Natural killer cell (primary cell): ENCODE data around the gene CAMK2B. TPM values are rescaled to one million over a fixed set of nuclear protein-coding genes. Genes with fewer than 3 reads are reported as not detected.

ENCODE experiments used
- ATAC-seq, 3 donors: fragments of 150-1000 bp in 2 of 3; fragments of 200-7000 bp in 1 of 3; cut with Tn5 transposase; 1 replicate in 1 of 3; 2 replicates in 2 of 3; pipeline ENCODE4 v1.10.0; 2021; ENCODE audit warnings: mild to moderate bottlenecking in 2 of 3, moderate library complexity in 2 of 3
- DNase-seq, 2 donors: peaks; one replicate each; pipeline versions ENCODE4 v3.0.0 to v3.0.0-alpha.2; 2013 to 2021; ENCODE audit warnings: mixed read lengths in 1 of 2
- H3K27ac ChIP-seq: one replicate; pipeline ENCODE4 v1.5.1; 2013; ENCODE audit warnings: mild to moderate bottlenecking, low read length
- H3K27me3 ChIP-seq: one replicate; pipeline ENCODE4 v1.6.1; 2013; ENCODE audit warnings: low read length; ENCODE audit not compliant: control insufficient read depth, insufficient read depth
- H3K36me3 ChIP-seq: one replicate; pipeline ENCODE4 v1.6.1; 2013; ENCODE audit warnings: low read length; ENCODE audit not compliant: control insufficient read depth, insufficient read depth
- H3K4me1 ChIP-seq: one replicate; pipeline ENCODE4 v1.6.1; 2013; ENCODE audit warnings: low read length; ENCODE audit not compliant: control insufficient read depth, insufficient read depth
- H3K4me3 ChIP-seq: one replicate; pipeline ENCODE4 v1.5.1; 2013; ENCODE audit warnings: low read length
- H3K9me3 ChIP-seq: one replicate; pipeline ENCODE4 v1.6.1; 2013; ENCODE audit warnings: low read length; ENCODE audit not compliant: control insufficient read depth, insufficient read depth
- H3K27ac Mint-ChIP-seq, 2 donors: one replicate each; pipeline ENCODE4 v1.8.0; 2022; ENCODE audit warnings: mild to moderate bottlenecking in 2 of 2, mixed read lengths in 2 of 2, moderate library complexity in 1 of 2
- H3K27me3 Mint-ChIP-seq, 2 donors: one replicate each; pipeline ENCODE4 v1.8.0; 2022; ENCODE audit warnings: low read depth in 2 of 2, mixed read lengths in 2 of 2
- H3K36me3 Mint-ChIP-seq: one replicate; pipeline ENCODE4 v1.8.0; 2022; ENCODE audit warnings: mixed read lengths
- H3K4me1 Mint-ChIP-seq, 2 donors: one replicate each; pipeline ENCODE4 v1.8.0; 2022; ENCODE audit warnings: mixed read lengths in 2 of 2
- H3K4me3 Mint-ChIP-seq: one replicate; pipeline ENCODE4 v1.8.0; 2022; ENCODE audit warnings: mild to moderate bottlenecking, moderate library complexity, mixed read lengths
- H3K9me3 Mint-ChIP-seq, 2 donors: one replicate each; pipeline ENCODE4 v1.8.0; 2022; ENCODE audit warnings: mixed read lengths in 2 of 2
- WGBS: methylation state at CpG from one replicate; pipeline ENCODE4 v1.1.7; 2013; ENCODE audit warnings: missing lambda C conversion rate; ENCODE audit not compliant: insufficient coverage; 5-methylcytosine and 5-hydroxymethylcytosine counted together
- intact Hi-C: fragments of 100-400 bp; cut with micrococcal nuclease; formaldehyde crosslinking; loops from one replicate; pipeline ENCODE4 v1.14.2; 2022
- total RNA-seq, 4 donors: library from RNA; stranded (reverse); fragments of 120-200 nt in 1 of 4; gene quantifications; one replicate each; pipeline versions ENCODE4 v1.2.3 to v1.2.4, GENCODE V29; 2013 to 2022
- TF ChIP-seq, protein P1 (sequence below): fragments of 200-600 bp; IDR thresholded peaks from one replicate; pipeline ENCODE4 v1.8.0; 2022; ENCODE audit warnings: antibody characterized with exemption

Gene CAMK2B
- total RNA-seq, 3 donors from 2014 or later (not counting 1 experiment from before 2014, with no cell fraction given): 0.70 TPM; not detected in 2

- no peaks in the 10 kb centered on the region for H3K4me1 Mint-ChIP-seq
- H3K27ac ChIP-seq: no peak overlapping the region
- no peaks in the 10 kb centered on the region for H3K27me3 Mint-ChIP-seq
- H3K27ac Mint-ChIP-seq: no peak overlapping the region
- H3K9me3 ChIP-seq: no peaks in the 10 kb centered on the region
- H3K4me1 ChIP-seq: no peaks in the 10 kb centered on the region
- H3K9me3 Mint-ChIP-seq: no peaks in the 10 kb centered on the region
- DNase-seq: peak in 1 of 2 donors; percentile 12
- no peaks in the 10 kb centered on the region for H3K27me3 ChIP-seq
- H3K36me3 ChIP-seq: no peaks in the 10 kb centered on the region
- H3K36me3 Mint-ChIP-seq: no peaks in the 10 kb centered on the region
- TF ChIP-seq, protein P1, sequence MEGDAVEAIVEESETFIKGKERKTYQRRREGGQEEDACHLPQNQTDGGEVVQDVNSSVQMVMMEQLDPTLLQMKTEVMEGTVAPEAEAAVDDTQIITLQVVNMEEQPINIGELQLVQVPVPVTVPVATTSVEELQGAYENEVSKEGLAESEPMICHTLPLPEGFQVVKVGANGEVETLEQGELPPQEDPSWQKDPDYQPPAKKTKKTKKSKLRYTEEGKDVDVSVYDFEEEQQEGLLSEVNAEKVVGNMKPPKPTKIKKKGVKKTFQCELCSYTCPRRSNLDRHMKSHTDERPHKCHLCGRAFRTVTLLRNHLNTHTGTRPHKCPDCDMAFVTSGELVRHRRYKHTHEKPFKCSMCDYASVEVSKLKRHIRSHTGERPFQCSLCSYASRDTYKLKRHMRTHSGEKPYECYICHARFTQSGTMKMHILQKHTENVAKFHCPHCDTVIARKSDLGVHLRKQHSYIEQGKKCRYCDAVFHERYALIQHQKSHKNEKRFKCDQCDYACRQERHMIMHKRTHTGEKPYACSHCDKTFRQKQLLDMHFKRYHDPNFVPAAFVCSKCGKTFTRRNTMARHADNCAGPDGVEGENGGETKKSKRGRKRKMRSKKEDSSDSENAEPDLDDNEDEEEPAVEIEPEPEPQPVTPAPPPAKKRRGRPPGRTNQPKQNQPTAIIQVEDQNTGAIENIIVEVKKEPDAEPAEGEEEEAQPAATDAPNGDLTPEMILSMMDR: no peak
- no peak overlapping the region for H3K4me3 Mint-ChIP-seq
- 88% methylated on average over 20 of the region's 20 CpGs for WGBS
- no peak for ATAC-seq
- no peak overlapping the region for H3K4me3 ChIP-seq
- intact Hi-C loops: no loop called here
Observed at GRCh38 chr7:44280993-44281721, 44.2 kb downstream of the CAMK2B start.

DNA sequence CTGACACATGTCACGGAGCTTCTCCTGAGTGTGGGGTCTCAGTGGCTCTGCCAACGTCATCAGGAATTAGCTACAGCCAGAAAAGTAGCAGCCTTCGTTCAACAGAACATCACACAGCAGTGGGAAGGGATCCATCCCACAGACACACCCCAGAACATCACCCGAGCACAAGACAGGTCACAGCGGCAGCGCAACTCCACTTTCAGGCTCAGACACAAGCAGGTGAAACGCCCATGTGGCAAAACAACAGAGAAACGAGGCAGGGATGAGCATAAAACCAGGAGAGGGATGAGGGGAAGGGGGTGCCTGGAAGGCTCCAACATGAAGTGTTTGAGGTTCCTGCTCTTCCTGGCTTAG lies 44.8 kb downstream of the CAMK2B start:
- no peak overlapping the region for H3K4me3 ChIP-seq
- no peak for ATAC-seq
- WGBS: 78% methylated on average over 8 of the region's 8 CpGs
- no peaks in the 10 kb centered on the region for H3K9me3 ChIP-seq
- H3K36me3 ChIP-seq: no peaks in the 10 kb centered on the region
- no peak overlapping the region for H3K4me3 Mint-ChIP-seq
- no peaks in the 10 kb centered on the region for H3K4me1 Mint-ChIP-seq
- no peaks in the 10 kb centered on the region for H3K4me1 ChIP-seq
- H3K27ac Mint-ChIP-seq: no peak overlapping the region
- no peaks in the 10 kb centered on the region for H3K36me3 Mint-ChIP-seq
- intact Hi-C loops: no loop called here
- no peak for DNase-seq
- no peak overlapping the region for H3K27ac ChIP-seq
- no peaks in the 10 kb centered on the region for H3K27me3 Mint-ChIP-seq
- H3K9me3 Mint-ChIP-seq: no peaks in the 10 kb centered on the region
- H3K27me3 ChIP-seq: no peaks in the 10 kb centered on the region
- TF ChIP-seq, protein P1: no peak

- Histone ChIP-seq H3K4me3 (no peak overlapping the region), H3K27ac (no peak overlapping the region), H3K4me1 (no peaks in the 10 kb centered on the region), H3K9me3 (no peaks in the 10 kb centered on the region), H3K27me3 (no peaks in the 10 kb centered on the region), H3K36me3 (no peaks in the 10 kb centered on the region)
- H3K4me1 Mint-ChIP-seq: no peaks in the 10 kb centered on the region
- no peak overlapping the region for H3K27ac Mint-ChIP-seq
- H3K27me3 Mint-ChIP-seq: no peaks in the 10 kb centered on the region
- H3K9me3 Mint-ChIP-seq: no peaks in the 10 kb centered on the region
- peak in 1 of 2 donors; percentile 13 for DNase-seq
- no peak for ATAC-seq
- no peak overlapping the region for H3K4me3 Mint-ChIP-seq
- no peaks in the 10 kb centered on the region for H3K36me3 Mint-ChIP-seq
- WGBS: 81% methylated on average over 15 of the region's 15 CpGs
- intact Hi-C loops: no loop called here
- TF ChIP-seq, protein P1: no peak
Observed at GRCh38 chr7:44279731-44280505, 45.5 kb downstream of the CAMK2B start.
